ENCODE measurements around the gene KLF15. TPM values are rescaled to one million over a fixed set of nuclear protein-coding genes. Genes with fewer than 3 reads are reported as not detected.
A peak's percentile ranks its signal among the peaks of the same experiment; 100 is the strongest.

Gene KLF15
- total RNA-seq, 1 donor from 2014 or later = 19.3 TPM

- Mint-ChIP-seq H3K27me3 (ENCODE audit: low read depth) (no peaks in the 10 kb centered on the region), H3K9me3 (no peaks in the 10 kb centered on the region), H3K36me3 (ENCODE audit: low read depth) (no peaks in the 10 kb centered on the region), H3K4me1 (peaks cover 23% of the 10 kb centered on the region), H3K4me3 (no peak overlapping the region), H3K27ac (ENCODE audit: unreplicated experiment) (no peak overlapping the region)
- TF ChIP-seq CTCF (conservative IDR thresholded peaks at IDR 0.05) = no peak
- no peak for DNase-seq (ENCODE audit: low read depth, low spot score)
Measured at GRCh38 chr3:126376444-126376843, 19.2 kb upstream of the KLF15 start.

GRCh38 chr3:126375835-126376331 lies 18.7 kb upstream of the KLF15 start:
- no peak for TF ChIP-seq CTCF (conservative IDR thresholded peaks at IDR 0.05)
- Mint-ChIP-seq H3K27me3 (ENCODE audit: low read depth) (no peaks in the 10 kb centered on the region), H3K27ac (ENCODE audit: unreplicated experiment) (no peak overlapping the region), H3K4me1 (peaks cover 23% of the 10 kb centered on the region), H3K4me3 (no peak overlapping the region), H3K36me3 (ENCODE audit: low read depth) (no peaks in the 10 kb centered on the region), H3K9me3 (no peaks in the 10 kb centered on the region)
- no peak for DNase-seq (ENCODE audit: low read depth, low spot score)

GRCh38 chr3:126373682-126374601 lies 16.7 kb upstream of the KLF15 start:
- no peaks in the 10 kb centered on the region for H3K9me3 Mint-ChIP-seq
- peaks cover 23% of the 10 kb centered on the region for H3K4me1 Mint-ChIP-seq
- no peak for DNase-seq (ENCODE audit: low read depth, low spot score)
- no peak overlapping the region for H3K27ac Mint-ChIP-seq (ENCODE audit: unreplicated experiment)
- H3K4me3 Mint-ChIP-seq = no peak overlapping the region
- TF ChIP-seq CTCF (conservative IDR thresholded peaks at IDR 0.05) = no peak
- H3K27me3 Mint-ChIP-seq (ENCODE audit: low read depth) = no peaks in the 10 kb centered on the region
- no peaks in the 10 kb centered on the region for H3K36me3 Mint-ChIP-seq (ENCODE audit: low read depth)

GRCh38 chr3:126373146-126373613 lies 16.0 kb upstream of the KLF15 start:
- Mint-ChIP-seq H3K27ac (ENCODE audit: unreplicated experiment) (no peak overlapping the region), H3K9me3 (no peaks in the 10 kb centered on the region), H3K36me3 (ENCODE audit: low read depth) (no peaks in the 10 kb centered on the region), H3K27me3 (ENCODE audit: low read depth) (no peaks in the 10 kb centered on the region), H3K4me1 (peaks cover 23% of the 10 kb centered on the region), H3K4me3 (no peak overlapping the region)
- DNase-seq (ENCODE audit: low read depth, low spot score) = no peak
- TF ChIP-seq CTCF (conservative IDR thresholded peaks at IDR 0.05) = no peak

GRCh38 chr3:126372413-126373145 lies 15.4 kb upstream of the KLF15 start:
- Mint-ChIP-seq H3K27me3 (ENCODE audit: low read depth) (no peaks in the 10 kb centered on the region), H3K4me3 (no peak overlapping the region), H3K27ac (ENCODE audit: unreplicated experiment) (peak overlapping the region; percentile 81), H3K36me3 (ENCODE audit: low read depth) (no peaks in the 10 kb centered on the region), H3K4me1 (peaks cover 22% of the 10 kb centered on the region), H3K9me3 (no peaks in the 10 kb centered on the region)
- TF ChIP-seq CTCF (conservative IDR thresholded peaks at IDR 0.05) = no peak
- DNase-seq (ENCODE audit: low read depth, low spot score) = no peak

Measured in neural crest cell (in vitro differentiated cells).